Measurements from ENCODE around the gene QRSL1.

DNA sequence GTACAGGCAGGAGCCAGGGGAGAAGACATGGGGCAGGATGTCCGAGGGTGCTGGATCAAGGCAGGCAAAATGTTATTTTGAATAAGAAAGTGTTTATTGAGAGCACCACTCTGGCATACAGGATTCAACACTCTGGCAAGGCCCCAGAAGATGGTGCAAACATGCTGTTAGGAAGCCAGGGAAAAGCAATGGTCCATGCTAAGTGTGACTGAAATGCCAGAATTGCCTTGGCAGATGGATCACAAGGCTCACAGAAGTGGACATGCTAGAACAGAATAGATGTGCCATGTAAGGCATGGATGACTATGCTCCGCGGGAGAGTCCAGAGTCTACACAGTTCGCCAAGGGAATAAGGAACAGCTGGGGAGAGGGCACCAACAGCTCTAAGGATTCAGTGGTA, 54.6 kb downstream of the QRSL1 start:
- TF ChIP-seq, protein P1, sequence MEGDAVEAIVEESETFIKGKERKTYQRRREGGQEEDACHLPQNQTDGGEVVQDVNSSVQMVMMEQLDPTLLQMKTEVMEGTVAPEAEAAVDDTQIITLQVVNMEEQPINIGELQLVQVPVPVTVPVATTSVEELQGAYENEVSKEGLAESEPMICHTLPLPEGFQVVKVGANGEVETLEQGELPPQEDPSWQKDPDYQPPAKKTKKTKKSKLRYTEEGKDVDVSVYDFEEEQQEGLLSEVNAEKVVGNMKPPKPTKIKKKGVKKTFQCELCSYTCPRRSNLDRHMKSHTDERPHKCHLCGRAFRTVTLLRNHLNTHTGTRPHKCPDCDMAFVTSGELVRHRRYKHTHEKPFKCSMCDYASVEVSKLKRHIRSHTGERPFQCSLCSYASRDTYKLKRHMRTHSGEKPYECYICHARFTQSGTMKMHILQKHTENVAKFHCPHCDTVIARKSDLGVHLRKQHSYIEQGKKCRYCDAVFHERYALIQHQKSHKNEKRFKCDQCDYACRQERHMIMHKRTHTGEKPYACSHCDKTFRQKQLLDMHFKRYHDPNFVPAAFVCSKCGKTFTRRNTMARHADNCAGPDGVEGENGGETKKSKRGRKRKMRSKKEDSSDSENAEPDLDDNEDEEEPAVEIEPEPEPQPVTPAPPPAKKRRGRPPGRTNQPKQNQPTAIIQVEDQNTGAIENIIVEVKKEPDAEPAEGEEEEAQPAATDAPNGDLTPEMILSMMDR (IDR thresholded peaks at IDR 0.05), result no peak
- TF ChIP-seq POLR2A (IDR thresholded peaks at IDR 0.05) (no peak), POLR2AphosphoS5 (IDR thresholded peaks at IDR 0.05) (no peak)

Measured in breast epithelium (tissue), 3 donors.